K562 treated with DMSO at 1 percent for 48 hours (cell line): Measurements from ENCODE around the gene STUB1. TPM values are rescaled to one million over a fixed set of nuclear protein-coding genes. Genes with fewer than 3 reads are reported as not detected.

Source experiments
- total RNA-seq: library from RNA; unstranded; fragments of 300-600 nt; gene quantifications from 2 replicates; pipeline ENCODE4 v1.2.3, GENCODE V29; 2022; ENCODE audit warnings: low replicate concordance; ENCODE audit errors: extremely low read depth

The STUB1 gene
- total RNA-seq = not detected in 2 replicates

DNA sequence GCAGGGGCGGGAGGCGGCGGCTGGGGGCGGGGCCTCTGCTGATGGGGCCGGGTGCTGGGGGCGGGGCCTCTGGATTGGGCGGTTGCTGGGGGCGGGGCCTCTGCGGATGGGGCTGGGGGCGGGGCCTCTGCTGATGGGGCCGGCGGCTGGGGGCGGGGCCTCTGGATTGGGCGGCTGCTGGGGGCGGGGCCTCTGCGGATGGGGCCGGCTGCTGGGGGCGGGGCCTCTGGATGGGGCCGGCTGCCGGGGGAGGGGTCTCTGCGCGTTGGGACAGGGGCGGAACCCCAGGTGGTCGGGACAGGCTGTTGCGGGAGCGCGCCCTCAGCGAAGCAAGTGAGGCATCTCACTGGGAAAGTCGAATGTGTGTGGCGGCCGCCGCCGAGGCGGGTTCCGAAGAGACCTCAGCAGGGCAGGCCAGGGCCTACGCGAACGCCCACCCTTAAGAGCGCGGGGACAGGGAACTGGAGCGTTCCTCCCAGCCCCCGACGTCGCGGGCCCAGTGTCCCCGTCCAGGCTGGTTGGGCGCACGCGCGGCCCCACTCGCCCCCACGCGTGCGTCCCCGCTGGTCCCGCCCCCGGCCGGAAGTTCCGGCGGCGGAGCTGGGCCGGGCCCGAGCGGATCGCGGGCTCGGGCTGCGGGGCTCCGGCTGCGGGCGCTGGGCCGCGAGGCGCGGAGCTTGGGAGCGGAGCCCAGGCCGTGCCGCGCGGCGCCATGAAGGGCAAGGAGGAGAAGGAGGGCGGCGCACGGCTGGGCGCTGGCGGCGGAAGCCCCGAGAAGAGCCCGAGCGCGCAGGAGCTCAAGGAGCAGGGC, at the start of gene STUB1:
STUB1 (plus strand) TSS at position 597 of the 811 bp plus-strand sequence; CDS start at position 713, 116 bp downstream.

DNA sequence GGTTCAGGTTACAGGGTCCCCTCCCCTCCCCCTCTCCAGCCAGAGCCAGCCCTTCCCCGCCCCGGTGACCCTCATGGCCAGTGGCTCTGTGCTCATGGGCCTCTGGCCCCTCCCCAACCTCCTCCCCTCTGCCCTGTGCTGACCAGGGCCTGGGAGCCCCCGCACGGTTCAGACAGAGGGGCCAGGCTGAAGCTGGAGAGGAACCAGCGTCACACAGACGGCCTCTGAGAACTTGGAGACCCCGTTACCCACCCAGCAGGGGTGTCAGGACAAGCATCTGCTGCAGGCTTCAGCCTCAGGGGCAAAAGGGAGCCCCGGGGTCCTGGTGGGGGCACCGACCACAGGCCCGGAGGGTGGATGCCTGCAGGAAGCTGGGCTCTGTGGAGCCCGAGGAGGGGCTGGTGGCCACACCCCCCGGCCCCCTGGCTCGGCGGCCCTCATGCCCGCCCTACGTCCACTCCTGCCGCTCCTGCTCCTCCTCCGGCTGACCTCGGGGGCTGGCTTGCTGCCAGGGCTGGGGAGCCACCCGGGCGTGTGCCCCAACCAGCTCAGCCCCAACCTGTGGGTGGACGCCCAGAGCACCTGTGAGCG, 49.3 kb upstream of the STUB1 start, which contains the start of gene WFIKKN1:
WFIKKN1 (plus strand) TSS at position 171 of the 591 bp plus-strand sequence; CDS start at position 440, 269 bp downstream.

DNA sequence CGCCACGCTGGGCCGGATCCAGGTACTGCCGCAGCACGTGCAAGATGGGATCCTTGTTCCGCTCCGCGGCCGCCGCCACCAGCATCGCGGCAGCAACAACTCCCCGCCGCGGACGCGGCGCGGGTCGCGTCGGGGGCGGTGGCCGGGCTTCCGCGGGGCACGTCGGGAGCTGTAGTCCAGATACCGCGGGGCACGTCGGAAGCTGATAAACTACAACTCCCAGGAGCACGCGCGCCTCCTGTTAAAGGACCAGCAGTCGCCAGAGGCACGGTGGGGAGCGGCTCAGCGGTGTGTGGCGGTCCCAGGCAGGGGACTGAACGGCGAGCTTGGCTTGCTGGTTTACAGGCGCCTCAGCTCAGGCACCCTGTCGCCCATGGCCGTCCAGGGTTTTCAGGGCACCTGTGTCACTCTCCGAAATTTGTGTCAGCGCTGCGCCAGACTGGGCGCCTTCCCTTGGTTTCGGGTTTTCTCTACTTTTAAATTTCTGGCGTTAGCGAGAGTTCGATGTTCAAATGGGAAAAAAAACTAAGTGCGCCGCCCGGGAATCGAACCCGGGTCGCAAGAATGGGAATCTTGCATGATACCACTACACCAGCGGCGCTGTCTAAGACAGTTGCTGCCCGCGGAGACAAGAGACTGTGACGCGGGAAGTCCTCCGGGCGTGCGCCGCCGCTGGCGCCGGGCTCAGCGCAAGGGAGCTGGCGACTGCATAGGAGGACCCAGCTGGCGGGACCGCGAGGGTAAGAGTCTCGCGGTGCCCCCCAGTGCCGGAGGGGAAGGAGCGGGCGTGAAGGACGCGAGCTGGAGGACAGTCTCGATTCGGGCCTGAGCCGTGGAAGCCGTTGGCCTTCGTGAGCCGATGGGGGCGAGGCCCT, 43.8 kb upstream of the STUB1 start, which contains the start of gene METTL26:
METTL26 (minus strand) TSS at position 100 of the 875 bp plus-strand sequence; CDS start at position 85, 15 bp downstream.

DNA sequence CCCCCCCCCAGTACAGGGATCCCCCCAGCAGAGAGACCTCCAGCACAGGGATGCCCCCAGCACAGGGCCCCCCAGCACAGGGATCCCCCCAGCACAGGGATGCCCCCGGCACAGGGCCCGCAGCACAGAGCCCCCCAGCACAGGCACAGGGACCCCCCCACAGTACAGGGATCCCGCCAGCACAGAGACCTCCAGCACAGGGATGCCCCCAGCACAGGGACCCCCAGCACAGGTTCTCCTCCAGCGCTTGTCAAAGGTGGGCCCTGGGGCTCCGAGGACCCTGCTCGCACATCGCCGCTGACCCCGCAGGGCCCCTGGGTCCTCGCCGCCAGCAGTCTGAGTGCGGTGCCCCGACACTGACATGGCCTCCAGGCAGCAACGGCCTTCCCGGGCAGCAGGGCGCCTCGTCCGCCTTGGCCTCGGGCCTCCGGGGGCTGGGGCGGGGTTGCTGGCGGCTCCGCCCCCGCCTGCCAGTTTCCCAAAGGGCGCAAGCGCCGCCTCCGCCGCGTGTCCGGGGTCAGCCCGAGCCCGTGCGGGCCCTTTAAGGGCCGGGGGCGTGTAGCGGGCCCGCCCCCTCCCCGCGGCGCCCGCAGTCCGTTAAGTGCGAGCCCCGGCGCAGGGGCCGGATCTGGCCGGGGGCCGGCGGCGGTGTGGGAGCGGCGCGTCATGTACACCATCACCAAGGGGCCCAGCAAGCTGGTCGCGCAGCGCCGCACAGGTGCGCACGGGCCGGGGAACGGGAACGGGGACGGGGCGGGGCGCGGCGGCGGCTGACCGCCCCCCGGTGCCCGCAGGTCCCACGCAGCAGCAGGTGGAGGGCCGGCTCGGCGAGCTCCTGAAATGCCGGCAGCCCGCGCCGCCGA, 38.7 kb upstream of the STUB1 start, which contains the start of gene MCRIP2:
MCRIP2 (plus strand) TSS at position 503 of the 863 bp plus-strand sequence; CDS start at position 667, 164 bp downstream.

DNA sequence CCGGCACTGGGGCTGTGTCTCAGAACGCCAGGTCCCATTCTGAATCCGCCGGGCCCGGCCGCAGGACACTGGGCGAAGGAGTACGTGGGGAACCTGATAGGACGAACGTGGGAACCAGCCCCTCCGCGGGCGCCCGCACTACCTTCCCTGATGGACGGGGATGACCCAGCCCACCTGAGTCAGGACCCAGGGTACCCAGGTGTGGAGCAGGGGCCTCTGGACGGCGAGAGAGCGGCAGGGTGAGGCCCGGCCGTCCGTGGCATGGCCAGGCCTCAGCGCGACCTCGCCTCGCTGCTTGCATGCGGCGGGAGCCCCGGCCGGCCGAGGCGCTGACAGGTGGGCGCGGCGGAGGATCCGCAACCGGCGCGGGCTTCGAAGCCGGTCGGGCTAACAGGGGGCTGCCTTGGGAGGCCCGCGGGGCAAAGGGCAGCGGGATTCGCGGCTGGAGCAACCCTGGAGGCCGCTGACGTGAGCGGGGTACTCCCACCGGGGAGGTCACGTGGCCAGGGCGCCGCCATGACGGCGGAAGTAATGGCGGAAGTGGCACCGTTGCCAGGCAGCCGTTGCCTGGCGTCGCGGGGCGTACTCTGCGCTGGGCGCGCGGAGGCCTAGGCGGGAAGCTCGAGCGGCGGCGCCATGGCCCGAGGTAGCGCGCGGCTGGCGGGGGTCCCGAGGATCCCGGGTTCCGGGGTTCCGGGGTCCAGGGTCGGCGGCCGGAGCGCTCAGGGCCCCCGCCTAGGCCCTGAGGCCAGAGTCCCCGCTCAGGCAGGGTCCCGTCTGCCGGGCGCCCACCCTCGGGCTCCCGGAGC, 31.2 kb upstream of the STUB1 start, which contains the start of gene WDR90:
WDR90 (plus strand) TSS at position 585 of the 809 bp plus-strand sequence; CDS start at position 637, 52 bp downstream.

DNA sequence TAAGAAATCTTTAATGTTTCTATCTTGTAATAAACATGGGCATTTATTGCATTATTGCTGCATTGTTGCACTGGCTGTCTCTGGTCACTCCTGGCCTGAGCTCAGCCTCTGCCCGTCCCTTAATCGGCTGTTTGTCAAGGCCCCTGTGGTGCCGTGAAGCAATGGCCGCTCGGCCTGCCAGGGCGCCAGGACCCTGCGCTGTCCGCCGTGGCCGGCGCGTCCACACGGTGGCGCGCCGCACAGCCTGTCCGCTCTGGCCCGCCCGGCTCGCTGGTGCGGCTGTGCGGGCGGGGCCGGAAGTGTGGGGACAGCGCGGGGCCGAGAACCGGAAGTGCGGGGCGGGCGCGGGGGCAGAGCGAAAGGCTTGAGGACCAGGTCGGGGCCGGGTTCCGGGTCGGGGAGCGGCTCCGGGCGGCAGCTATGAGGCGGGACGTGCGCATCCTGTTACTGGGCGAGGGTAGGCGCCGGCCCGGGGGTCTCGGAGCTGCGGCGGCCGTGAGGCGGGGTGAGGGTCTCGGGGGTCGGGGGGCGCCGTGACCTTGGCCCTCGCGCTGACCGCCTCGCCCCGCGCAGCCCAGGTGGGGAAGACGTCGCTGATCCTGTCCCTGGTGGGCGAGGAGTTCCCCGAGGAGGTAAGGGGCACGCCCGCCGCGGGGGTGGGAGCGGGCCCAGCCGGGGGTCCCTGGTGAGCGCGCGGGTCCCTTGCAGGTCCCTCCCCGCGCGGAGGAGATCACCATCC, 12.3 kb upstream of the STUB1 start, which contains the start of gene RHOT2:
RHOT2 (plus strand) TSS at position 353 of the 739 bp plus-strand sequence; CDS start at position 421, 68 bp downstream.

DNA sequence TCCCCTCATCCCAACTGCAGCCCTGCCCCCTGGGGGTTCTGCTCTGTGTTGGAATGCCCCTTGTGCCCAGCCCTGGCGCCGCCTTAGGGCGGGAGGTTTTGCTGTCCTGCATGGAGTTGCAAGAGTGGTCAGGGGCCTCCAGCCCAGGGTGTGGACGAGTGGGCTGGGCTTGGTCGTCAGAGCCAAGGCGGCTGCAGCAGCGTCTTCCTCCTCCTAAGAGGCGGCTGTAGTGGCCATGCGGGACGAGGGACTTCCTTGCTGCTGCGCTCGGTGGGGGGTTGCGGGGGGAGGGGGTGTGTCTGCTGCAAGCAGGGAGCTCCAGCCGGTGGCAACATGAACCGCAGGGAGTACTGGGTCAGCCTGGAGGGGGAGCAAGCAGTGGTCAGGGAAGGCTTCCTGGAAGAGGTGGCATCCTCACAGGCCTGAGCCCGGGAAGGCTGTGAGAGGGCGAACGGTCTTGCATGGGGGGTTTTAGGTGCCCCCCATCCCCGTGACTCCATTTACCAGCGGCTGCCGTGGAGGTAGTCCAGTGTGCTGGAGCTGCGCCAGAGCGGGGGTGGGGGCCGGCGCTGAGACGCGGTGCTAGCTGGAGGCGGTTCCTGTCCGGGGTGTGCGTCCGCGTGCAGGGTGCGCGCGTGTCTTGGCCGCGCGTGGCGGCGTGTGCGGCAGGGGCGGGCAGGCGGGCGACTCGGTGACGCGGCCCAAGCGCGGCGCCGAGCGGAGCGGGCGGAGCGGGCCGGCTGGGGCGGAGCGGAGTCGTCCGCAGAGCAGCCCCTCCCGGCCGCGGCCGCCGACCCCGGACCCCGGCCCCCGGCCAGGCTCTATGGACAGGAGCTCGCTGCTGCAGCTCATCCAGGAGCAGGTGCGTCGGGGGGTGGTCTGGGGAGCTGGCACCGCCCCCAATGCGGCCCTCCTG, 5.0 kb upstream of the STUB1 start, which contains the start of gene RHBDL1:
RHBDL1 (plus strand) TSS at position 704 of the 916 bp plus-strand sequence; CDS start at position 824, 120 bp downstream.

DNA sequence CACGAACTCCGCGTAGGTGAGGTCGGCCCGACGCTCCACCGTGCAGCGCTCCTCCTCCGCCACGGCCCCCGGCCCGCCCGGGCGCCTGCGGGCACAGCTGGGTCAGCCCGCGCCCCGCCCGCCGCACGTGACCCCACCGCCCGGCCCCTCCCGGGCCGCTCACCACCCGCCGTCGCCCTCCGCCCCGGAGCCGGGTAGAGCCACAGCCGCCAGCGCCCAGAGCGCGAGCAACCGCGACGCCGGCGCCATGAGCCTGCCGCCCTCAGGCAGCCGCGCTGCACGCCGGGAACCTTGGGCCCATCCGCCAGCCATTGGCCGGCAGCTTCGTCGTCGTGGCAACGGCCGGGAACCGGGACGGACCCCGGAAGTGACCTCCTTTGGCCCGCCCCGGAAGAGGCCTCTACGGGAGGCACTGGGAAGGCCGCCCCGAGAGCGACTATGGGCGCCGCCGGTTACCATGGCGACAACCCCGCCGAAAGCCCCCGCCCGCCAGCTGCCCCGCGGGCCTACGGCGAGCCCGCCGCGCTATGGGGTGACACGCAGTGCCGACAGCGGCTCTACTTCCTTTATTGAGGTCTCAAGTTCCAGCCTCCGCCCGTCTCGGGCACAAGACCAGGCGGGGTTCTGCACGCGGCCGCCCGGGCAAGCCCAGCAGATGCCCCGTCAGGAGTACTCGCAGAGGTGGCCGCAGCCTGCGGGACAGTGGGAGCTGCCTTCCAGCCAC, 4.0 kb downstream of the STUB1 start, which contains the start of gene JMJD8:
JMJD8 (minus strand) TSS at position 264 of the 724 bp plus-strand sequence; CDS start at position 249, 15 bp downstream.

DNA sequence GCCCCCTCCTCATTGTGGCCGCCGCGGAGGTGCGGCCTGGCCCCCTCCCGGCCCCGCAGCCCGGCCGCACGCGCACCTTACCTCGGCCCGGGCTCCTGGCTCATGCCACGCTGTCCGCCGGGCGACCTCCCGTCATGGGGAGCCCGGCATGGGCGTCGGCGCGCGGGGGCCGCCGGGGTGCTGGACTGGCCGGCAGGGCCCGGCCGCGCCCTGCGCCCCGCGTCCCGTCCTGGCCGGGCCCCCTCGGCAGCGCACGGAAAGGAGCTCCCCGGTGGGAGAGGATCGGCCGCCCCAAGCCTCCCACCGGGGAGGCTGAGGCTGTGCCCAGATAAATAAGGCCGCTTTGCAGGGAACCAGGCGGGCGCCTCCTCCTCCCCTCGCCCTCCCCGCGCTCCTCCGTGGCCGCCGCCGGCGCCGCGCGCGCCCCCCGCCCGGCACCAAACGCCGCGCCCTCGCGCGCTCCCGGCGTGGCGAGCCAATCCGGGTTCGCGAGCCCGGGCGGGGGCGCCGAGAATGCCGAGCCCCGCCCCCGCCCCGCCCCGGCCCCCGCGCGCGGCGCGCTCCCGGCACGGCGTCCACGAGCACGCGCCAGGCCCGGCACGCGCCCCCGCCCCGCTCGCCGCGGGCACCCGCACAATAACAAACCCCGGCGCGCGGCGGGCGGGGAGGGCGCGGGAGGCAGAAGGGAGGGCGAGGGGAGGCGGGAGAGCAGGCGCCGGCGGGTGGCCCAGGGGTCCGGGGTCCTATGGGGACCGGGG, 25.4 kb downstream of the STUB1 start, which contains the start of gene FBXL16:
FBXL16 (minus strand) TSS at position 371 of the 758 bp plus-strand sequence. CDS start 8,396 bp downstream, outside the sequence.

DNA sequence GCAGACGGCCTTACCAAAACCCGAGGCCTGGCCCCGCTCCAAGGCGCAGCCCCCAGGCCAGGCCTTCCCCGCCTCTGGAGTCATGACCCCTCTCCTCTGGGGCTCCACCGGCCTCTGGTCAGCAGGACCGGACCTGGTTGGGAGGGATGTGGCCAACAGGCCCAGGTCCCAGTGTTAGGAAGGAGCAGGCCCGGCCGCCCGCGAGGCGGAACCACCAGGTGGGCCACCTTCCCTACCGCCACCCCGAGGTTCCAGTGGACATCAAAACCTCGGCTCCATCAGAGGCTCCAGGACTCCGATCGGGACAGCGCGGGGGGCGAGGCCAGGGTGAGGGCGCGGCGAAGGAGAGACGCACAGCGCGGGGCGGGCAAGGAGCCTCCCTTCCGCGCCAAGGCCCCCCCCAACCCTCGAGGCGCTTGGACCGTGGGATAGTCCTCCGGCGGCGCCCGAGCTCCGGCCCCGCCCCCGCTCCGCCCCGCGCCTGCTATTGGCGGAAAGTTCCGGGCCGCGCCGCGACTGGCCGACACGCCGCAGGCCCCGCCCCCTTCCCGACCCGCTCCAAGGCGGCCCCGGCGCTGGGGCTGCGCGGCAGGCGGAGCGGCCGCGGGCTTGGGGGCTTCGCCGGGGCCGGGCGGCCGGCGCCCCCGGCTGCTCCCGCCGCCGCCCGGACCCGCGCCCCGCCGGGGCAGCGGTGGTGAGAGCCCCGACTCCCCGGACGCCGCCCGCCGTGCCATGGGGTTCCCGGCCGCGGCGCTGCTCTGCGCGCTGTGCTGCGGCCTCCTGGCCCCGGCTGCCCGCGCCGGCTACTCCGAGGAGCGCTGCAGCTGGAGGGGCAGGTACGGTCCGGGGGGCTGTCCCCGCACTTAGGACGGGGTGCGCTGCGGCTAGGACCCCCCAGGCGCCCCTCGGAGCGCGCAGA, 34.6 kb downstream of the STUB1 start, which contains the start of gene METRN:
METRN (plus strand) TSS at position 561 of the 919 bp plus-strand sequence; CDS start at position 733, 172 bp downstream.

DNA sequence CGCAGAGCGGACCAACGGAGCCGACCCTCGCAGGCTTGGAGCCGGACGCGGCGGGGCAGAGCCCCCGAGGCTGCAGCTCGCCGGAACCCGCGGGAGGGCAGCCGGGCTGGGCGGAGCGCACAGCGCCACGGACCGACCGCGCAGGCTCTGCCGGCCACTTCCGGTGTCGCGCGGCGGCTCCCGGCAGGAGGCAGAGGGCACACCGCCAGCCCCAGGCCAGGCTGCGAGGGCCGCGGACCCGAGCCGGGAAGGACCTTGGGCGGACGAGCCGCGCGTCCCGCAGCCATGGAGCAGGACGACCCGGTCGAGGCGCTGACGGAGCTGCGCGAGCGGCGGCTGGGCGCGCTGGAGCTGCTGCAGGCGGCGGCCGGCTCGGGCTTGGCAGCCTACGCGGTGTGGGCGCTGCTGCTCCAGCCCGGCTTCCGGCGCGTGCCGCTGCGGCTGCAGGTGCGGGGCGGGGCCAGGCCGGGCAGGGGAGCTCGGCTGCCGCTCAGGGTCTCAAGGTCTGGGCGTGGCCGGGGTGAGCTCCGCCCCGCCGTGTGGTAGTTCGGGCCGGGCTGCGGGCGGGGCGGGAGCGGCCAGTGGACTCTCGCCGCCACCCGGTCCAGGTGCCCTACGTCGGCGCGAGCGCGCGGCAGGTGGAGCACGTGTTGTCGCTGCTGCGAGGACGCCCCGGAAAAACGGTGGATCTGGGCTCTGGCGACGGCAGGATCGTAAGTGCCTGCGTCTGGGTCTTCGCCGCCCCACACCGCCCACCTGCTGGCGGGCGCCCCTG, 41.0 kb downstream of the STUB1 start, which contains the start of gene ANTKMT:
ANTKMT (plus strand) TSS at position 157 of the 775 bp plus-strand sequence; CDS start at position 286, 129 bp downstream.

DNA sequence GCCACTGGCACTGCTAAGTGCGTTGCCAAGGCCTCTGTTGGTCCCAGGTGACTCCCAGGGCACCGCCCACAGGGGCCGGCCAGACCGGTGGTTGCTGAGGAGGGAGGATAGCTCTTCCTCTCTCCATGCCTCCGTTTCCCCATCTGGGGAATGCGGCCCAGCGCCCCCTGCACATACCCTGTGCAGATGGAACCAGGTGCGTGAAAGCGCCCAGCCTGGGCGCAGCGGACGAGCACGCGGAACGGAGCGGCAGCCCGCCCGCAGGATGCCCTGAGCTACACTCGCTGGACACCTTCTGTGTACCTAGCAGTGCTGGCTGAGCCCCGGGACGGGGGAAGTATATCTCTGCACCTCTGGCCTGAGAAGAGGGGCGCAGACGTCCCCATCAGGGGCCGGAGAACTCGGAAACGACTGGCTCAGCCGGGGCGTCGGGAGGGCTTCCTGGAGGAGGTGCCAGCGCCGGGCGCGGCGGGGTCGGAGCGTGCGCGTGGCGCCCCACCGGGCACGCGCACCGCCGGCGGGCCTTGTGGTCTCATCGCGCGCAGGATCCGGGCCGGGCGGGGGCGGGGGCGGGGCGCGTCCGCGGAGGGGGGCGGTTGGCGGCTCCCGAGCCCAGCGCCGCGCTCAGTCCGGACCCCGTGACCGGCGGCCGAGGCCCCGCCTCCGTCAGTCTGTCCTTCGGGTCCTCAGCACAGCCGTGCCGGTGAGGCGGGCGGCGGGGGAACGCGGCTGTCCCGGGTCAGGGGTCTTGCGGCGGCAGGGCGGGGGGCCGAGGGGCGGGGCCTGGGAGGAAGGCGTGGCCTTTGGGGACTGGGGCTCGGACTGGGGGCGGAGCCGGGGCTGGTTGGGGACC, 46.5 kb downstream of the STUB1 start, which contains the start of the genes CCDC78 and HAGHL:
CCDC78 (minus strand) TSS at position 6 of the 853 bp plus-strand sequence. CDS start 76 bp downstream, outside the sequence.
HAGHL (plus strand) TSS at position 669 of the 853 bp plus-strand sequence. CDS start 404 bp downstream, outside the sequence.

